Liver (tissue), 3 donors: ENCODE measurements around the gene POU6F2.

Source experiments
- ATF3 ChIP-seq: IDR thresholded peaks from 2 replicates; pipeline ENCODE4 v1.6.1; 2016; ENCODE audit warnings: antibody characterized with exemption
- CTCF ChIP-seq: fragments of 150-350 bp; IDR thresholded peaks from 2 replicates; pipeline ENCODE4 v1.5.1; 2017; ENCODE audit warnings: improper control_type of control experiment, low read depth, low read length; ENCODE audit not compliant: missing input control
- GABPA ChIP-seq, 2 donors: IDR thresholded peaks in 1 of 2; conservative IDR thresholded peaks in 1 of 2; 2 replicates each; pipeline ENCODE4 v1.6.1; 2016; ENCODE audit warnings: antibody characterized with exemption in 2 of 2, mild to moderate bottlenecking in 1 of 2, moderate library complexity in 1 of 2
- HNF4G ChIP-seq: IDR thresholded peaks from 2 replicates; pipeline ENCODE4 v1.6.1; 2016; ENCODE audit warnings: antibody characterized with exemption
- JUND ChIP-seq, 2 donors: IDR thresholded peaks; 2 replicates each; pipeline ENCODE4 v1.6.1; 2016; ENCODE audit warnings: antibody characterized with exemption in 2 of 2
- SP1 ChIP-seq: IDR thresholded peaks from 2 replicates; pipeline ENCODE4 v1.6.1; 2018; ENCODE audit warnings: antibody characterized with exemption, mild to moderate bottlenecking
- TAF1 ChIP-seq: conservative IDR thresholded peaks from 2 replicates; pipeline ENCODE4 v1.6.1; 2016; ENCODE audit warnings: antibody characterized with exemption, mild to moderate bottlenecking
- YY1 ChIP-seq: IDR thresholded peaks from 2 replicates; pipeline ENCODE4 v1.6.1; 2016; ENCODE audit warnings: antibody characterized with exemption, mild to moderate bottlenecking
- ZBTB33 ChIP-seq: IDR thresholded peaks from 2 replicates; pipeline ENCODE4 v1.6.1; 2016; ENCODE audit warnings: antibody characterized with exemption
- TF ChIP-seq, protein P1 (sequence below): IDR thresholded peaks from 2 replicates; pipeline ENCODE4 v1.6.1; 2016; ENCODE audit warnings: antibody characterized with exemption
- TF ChIP-seq, protein P2 (sequence below): IDR thresholded peaks from 2 replicates; pipeline ENCODE4 v1.6.1; 2016; ENCODE audit warnings: antibody characterized with exemption, mild to moderate bottlenecking
- donor health status: healthy.
- donor health status: healthy.

DNA sequence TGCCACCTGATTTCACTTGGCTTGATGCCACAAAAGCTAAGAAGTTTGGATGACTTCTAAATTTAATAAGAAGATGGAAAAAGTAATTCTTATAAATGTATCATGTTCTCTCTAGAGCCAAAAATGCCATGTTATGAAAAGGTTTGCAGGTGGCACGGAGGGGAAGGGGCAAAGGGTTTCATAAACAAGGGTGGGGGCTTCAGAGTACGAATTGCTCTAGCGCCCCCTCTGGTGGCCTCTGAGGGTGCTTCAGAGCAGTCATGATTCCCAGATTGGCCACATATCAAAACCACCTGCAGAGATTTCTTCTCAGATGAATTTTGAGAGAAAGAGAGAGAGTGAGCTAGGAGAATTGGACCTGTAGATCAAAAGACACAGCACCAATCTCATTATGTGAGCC lies 379.9 kb downstream of the POU6F2 start:
- TF ChIP-seq CTCF (peak; percentile 9), TAF1 (no peak), GABPA (IDR thresholded peaks at IDR 0.05 in 1 of 2, conservative IDR thresholded peaks at IDR 0.05 in 1 of 2) (no peak), YY1 (no peak), ZBTB33 (no peak), SP1 (no peak), ATF3 (no peak), JUND (IDR thresholded peaks at IDR 0.05) (no peak), HNF4G (no peak)
- TF ChIP-seq, protein P1, sequence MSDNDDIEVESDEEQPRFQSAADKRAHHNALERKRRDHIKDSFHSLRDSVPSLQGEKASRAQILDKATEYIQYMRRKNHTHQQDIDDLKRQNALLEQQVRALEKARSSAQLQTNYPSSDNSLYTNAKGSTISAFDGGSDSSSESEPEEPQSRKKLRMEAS, result no peak
- TF ChIP-seq, protein P2, sequence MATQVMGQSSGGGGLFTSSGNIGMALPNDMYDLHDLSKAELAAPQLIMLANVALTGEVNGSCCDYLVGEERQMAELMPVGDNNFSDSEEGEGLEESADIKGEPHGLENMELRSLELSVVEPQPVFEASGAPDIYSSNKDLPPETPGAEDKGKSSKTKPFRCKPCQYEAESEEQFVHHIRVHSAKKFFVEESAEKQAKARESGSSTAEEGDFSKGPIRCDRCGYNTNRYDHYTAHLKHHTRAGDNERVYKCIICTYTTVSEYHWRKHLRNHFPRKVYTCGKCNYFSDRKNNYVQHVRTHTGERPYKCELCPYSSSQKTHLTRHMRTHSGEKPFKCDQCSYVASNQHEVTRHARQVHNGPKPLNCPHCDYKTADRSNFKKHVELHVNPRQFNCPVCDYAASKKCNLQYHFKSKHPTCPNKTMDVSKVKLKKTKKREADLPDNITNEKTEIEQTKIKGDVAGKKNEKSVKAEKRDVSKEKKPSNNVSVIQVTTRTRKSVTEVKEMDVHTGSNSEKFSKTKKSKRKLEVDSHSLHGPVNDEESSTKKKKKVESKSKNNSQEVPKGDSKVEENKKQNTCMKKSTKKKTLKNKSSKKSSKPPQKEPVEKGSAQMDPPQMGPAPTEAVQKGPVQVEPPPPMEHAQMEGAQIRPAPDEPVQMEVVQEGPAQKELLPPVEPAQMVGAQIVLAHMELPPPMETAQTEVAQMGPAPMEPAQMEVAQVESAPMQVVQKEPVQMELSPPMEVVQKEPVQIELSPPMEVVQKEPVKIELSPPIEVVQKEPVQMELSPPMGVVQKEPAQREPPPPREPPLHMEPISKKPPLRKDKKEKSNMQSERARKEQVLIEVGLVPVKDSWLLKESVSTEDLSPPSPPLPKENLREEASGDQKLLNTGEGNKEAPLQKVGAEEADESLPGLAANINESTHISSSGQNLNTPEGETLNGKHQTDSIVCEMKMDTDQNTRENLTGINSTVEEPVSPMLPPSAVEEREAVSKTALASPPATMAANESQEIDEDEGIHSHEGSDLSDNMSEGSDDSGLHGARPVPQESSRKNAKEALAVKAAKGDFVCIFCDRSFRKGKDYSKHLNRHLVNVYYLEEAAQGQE, result no peak
